Vagina (tissue), 2 donors: ENCODE results near the gene ASCL2. TPM values are rescaled to one million over a fixed set of nuclear protein-coding genes. Genes with fewer than 3 reads are reported as not detected.
A peak's percentile ranks its signal among the peaks of the same experiment; 100 is the strongest.

Experiments
- DNase-seq, 2 donors: peaks; one replicate each; pipeline ENCODE4 v3.0.0-alpha.2; 2017; ENCODE audit errors: extremely low spot score in 2 of 2
- H3K27ac ChIP-seq: fragments of 200-600 bp; sonication (generic); one replicate; pipeline ENCODE4 v1.5.1; 2019
- H3K27me3 ChIP-seq: fragments of 200-600 bp; sonication (generic); one replicate; pipeline ENCODE4 v1.5.1; 2019
- H3K36me3 ChIP-seq, 2 donors: fragments of 200-600 bp; sonication (generic); one replicate each; pipeline ENCODE4 v1.5.1; 2017 to 2019
- H3K4me1 ChIP-seq: fragments of 200-600 bp; sonication (generic); one replicate; pipeline ENCODE4 v1.5.1; 2019
- H3K4me3 ChIP-seq, 2 donors: fragments of 200-600 bp; sonication (generic); 1 replicate in 1 of 2; 2 replicates in 1 of 2; pipeline ENCODE4 v1.5.1; 2016 to 2019
- H3K9me3 ChIP-seq: fragments of 200-600 bp; sonication (generic); one replicate; pipeline ENCODE4 v1.5.1; 2019
- POLR2A ChIP-seq, 2 donors: fragments of 450-650 bp; IDR thresholded peaks; one replicate each; pipeline ENCODE4 v1.6.1; 2017; ENCODE audit warnings: antibody characterized with exemption in 2 of 2, mild to moderate bottlenecking in 2 of 2, moderate library complexity in 2 of 2
- POLR2AphosphoS5 ChIP-seq, 2 donors: sonication (generic); formaldehyde crosslinking; IDR thresholded peaks; one replicate each; pipeline ENCODE4 v1.9.0; 2017; ENCODE audit warnings: antibody characterized with exemption in 2 of 2, mild to moderate bottlenecking in 2 of 2, low read depth in 1 of 2; ENCODE audit not compliant: insufficient read depth in 1 of 2
- intact Hi-C: fragments of 100-400 bp; cut with DNase I; formaldehyde crosslinking; loops from one replicate; pipeline ENCODE4 v1.15.1; 2023
- total RNA-seq: library from RNA; depleted of rRNA; stranded (reverse); fragments of >200 nt; gene quantifications from one replicate; pipeline ENCODE4 v1.2.3, GENCODE V29; 2016
- TF ChIP-seq, protein P1 (sequence below), 3 experiments: fragments of 450-650 bp in 2 of 3; fragments of 200-600 bp in 1 of 3; sonication (generic) in 1 of 3; IDR thresholded peaks; one replicate each; pipeline ENCODE4 v1.5.1; 2017 to 2019; ENCODE audit warnings: antibody characterized with exemption in 3 of 3, mild to moderate bottlenecking in 2 of 3, moderate library complexity in 2 of 3

ASCL2 gene
- total RNA-seq, 1 donor from 2014 or later, result 3.7 TPM

GRCh38 chr11:2295971-2296912, 25.9 kb upstream of the ASCL2 start:
- TF ChIP-seq, protein P1, sequence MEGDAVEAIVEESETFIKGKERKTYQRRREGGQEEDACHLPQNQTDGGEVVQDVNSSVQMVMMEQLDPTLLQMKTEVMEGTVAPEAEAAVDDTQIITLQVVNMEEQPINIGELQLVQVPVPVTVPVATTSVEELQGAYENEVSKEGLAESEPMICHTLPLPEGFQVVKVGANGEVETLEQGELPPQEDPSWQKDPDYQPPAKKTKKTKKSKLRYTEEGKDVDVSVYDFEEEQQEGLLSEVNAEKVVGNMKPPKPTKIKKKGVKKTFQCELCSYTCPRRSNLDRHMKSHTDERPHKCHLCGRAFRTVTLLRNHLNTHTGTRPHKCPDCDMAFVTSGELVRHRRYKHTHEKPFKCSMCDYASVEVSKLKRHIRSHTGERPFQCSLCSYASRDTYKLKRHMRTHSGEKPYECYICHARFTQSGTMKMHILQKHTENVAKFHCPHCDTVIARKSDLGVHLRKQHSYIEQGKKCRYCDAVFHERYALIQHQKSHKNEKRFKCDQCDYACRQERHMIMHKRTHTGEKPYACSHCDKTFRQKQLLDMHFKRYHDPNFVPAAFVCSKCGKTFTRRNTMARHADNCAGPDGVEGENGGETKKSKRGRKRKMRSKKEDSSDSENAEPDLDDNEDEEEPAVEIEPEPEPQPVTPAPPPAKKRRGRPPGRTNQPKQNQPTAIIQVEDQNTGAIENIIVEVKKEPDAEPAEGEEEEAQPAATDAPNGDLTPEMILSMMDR (IDR thresholded peaks at IDR 0.05), result no peak
- TF ChIP-seq POLR2AphosphoS5 (IDR thresholded peaks at IDR 0.05; ENCODE audit: insufficient read depth in 1 of 2, low read depth in 1 of 2), result no peak
- no peak for TF ChIP-seq POLR2A (IDR thresholded peaks at IDR 0.05)
- peak; percentile 70 to 72 for DNase-seq
- H3K27me3 ChIP-seq, result no peaks in the 10 kb centered on the region
- H3K4me3 ChIP-seq, result no peak overlapping the region
- no peak overlapping the region for H3K27ac ChIP-seq
- no peaks in the 10 kb centered on the region for H3K4me1 ChIP-seq
- no peaks in the 10 kb centered on the region for H3K36me3 ChIP-seq
- intact Hi-C loops, result no loop called here
- H3K9me3 ChIP-seq, result no peaks in the 10 kb centered on the region

DNA sequence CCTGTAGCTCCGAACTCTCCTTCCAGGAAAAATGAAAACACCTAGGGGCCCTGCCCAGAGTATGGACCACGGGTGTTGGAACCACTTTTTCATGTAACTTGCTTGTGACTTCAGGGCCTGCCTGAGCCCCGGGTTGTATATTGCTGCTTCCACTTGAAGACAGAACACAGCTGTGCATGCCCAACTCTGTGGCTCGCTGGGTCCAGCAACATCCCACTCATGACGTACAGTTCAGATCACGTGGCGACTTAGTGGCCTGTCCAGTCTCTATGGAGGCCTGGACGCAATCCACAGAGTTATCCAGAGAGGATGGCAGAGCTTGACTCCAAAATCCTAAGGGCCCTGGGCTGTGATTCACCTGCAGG, 24.5 kb upstream of the ASCL2 start:
- Histone ChIP-seq H3K4me3 (no peak overlapping the region), H3K27ac (no peak overlapping the region), H3K4me1 (no peaks in the 10 kb centered on the region), H3K36me3 (no peaks in the 10 kb centered on the region), H3K9me3 (no peaks in the 10 kb centered on the region), H3K27me3 (no peaks in the 10 kb centered on the region)
- TF ChIP-seq POLR2AphosphoS5 (IDR thresholded peaks at IDR 0.05; ENCODE audit: insufficient read depth in 1 of 2, low read depth in 1 of 2), result no peak
- TF ChIP-seq, protein P1 (IDR thresholded peaks at IDR 0.05), result no peak
- TF ChIP-seq POLR2A (IDR thresholded peaks at IDR 0.05), result no peak
- intact Hi-C loops, result no loop called here
- DNase-seq, result peak in 1 of 2 donors; percentile 81

DNA sequence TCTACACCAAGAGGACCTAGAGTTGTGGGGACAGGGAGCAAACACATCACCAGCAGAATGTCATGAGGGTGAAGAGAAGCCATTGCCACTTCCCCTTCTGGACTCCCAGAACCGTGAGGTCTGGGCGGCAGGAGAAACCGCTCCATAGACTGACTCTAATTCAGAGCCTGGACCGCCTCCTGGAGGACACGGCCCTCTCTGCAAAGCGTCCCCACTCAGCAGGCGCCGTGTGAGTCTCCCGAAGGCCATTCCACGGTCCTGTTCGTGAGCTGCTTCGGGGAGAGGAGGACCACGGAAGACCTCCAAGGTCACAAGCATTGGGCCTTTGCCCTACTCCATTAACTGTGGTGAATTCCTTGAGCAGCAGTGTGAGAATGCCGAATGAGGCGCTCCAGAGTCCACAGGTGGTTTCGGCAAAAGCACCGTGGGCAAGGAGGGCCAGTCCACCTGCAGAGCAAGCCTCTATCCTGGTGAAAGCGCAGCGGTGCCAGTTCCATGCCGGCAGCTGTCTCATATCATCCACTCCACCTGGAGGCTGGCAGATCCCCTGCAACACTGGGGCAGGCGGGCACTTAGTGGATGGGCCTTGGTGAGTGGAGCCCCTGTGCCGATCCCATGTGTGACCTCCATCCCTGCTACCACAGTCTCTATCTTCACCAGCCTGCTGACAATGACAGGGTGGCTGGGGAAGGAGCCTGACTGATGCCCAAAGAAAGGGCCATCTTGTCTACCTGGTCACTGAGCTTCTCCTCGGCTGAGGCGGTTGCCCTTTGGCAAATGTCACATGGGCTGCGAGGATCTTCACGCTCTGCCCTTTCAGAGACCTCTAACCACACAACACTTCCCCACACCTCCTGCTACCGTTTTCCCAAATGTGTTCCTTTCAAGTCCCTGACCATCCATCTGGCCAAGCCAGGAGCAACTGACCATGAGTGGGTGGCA, 23.9 kb upstream of the ASCL2 start:
- Histone ChIP-seq H3K4me3 (no peak overlapping the region), H3K9me3 (no peaks in the 10 kb centered on the region), H3K36me3 (no peaks in the 10 kb centered on the region), H3K27ac (no peak overlapping the region), H3K4me1 (no peaks in the 10 kb centered on the region), H3K27me3 (no peaks in the 10 kb centered on the region)
- intact Hi-C loops, result no loop called here
- TF ChIP-seq POLR2AphosphoS5 (IDR thresholded peaks at IDR 0.05; ENCODE audit: insufficient read depth in 1 of 2, low read depth in 1 of 2), result no peak
- TF ChIP-seq, protein P1 (IDR thresholded peaks at IDR 0.05), result no peak
- TF ChIP-seq POLR2A (IDR thresholded peaks at IDR 0.05), result no peak
- DNase-seq, result peak in 1 of 2 donors; percentile 93

GRCh38 chr11:2293531-2293971, 23.2 kb upstream of the ASCL2 start:
- DNase-seq, result no peak
- no peaks in the 10 kb centered on the region for H3K36me3 ChIP-seq
- no peak for TF ChIP-seq POLR2AphosphoS5 (IDR thresholded peaks at IDR 0.05; ENCODE audit: insufficient read depth in 1 of 2, low read depth in 1 of 2)
- TF ChIP-seq, protein P1 (IDR thresholded peaks at IDR 0.05), result no peak
- no peak for TF ChIP-seq POLR2A (IDR thresholded peaks at IDR 0.05)
- H3K4me3 ChIP-seq, result no peak overlapping the region
- no peaks in the 10 kb centered on the region for H3K9me3 ChIP-seq
- H3K27me3 ChIP-seq, result no peaks in the 10 kb centered on the region
- intact Hi-C loops, result no loop called here
- no peaks in the 10 kb centered on the region for H3K4me1 ChIP-seq
- H3K27ac ChIP-seq, result no peak overlapping the region
